Measurements from ENCODE around the gene MAN1A1.

GRCh38 chr6:119361209-119361608, 11.6 kb upstream of the MAN1A1 start:
- TF ChIP-seq CTCF (conservative IDR thresholded peaks at IDR 0.05; ENCODE audit: low read depth, low read length): no peak
- no peak for TF ChIP-seq EZH2 (IDR thresholded peaks at IDR 0.05; ENCODE audit: borderline replicate concordance, low read depth, low read length, poor library complexity, severe bottlenecking)

Measured in A673 (cell line).